ENCODE measurements around the gene PGBD5.

GRCh38 chr1:230345139-230345885 lies 80.8 kb downstream of the PGBD5 start:
- TF ChIP-seq CTCF (IDR thresholded peaks at IDR 0.05; ENCODE audit: poor library complexity) (no peak), EZH2 (IDR thresholded peaks at IDR 0.05; ENCODE audit: borderline replicate concordance) (no peak), EZH2phosphoT487 (IDR thresholded peaks at IDR 0.05; ENCODE audit: low read depth, severe bottlenecking, unreplicated experiment) (no peak)
